NCI-H128 (cell line): ENCODE results near the gene NRCAM.
A peak's percentile ranks its signal among the peaks of the same experiment; 100 is the strongest.
"Not testable (repeated sequence)": the region's sequence is repeated elsewhere in the genome, so short reads cannot be mapped to it uniquely, and the experiment has no call there.

Experiments
- DNase-seq: peaks from one replicate; lab custom pipeline; 2025; ENCODE audit not compliant: unreplicated experiment; lab: John Stamatoyannopoulos, UW

NRCAM gene

DNA sequence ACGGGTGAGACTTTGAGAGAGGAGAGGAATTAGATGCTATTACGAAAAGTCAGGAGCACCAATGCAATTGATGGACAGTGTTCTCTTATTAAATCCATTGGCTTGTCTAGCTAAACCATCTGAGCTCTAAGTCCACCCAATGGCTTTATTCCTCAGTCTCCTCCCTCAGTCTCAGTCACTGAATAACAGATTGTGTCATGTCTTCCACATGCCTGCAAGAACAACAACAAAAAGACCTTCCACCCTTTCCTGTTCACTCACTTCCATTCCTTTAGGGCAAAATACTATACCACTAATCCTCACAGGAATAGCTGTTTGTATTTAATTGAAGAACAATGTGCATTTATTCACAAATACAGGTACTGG, 171.2 kb downstream of the NRCAM start:
- DNase-seq, result no peak

DNA sequence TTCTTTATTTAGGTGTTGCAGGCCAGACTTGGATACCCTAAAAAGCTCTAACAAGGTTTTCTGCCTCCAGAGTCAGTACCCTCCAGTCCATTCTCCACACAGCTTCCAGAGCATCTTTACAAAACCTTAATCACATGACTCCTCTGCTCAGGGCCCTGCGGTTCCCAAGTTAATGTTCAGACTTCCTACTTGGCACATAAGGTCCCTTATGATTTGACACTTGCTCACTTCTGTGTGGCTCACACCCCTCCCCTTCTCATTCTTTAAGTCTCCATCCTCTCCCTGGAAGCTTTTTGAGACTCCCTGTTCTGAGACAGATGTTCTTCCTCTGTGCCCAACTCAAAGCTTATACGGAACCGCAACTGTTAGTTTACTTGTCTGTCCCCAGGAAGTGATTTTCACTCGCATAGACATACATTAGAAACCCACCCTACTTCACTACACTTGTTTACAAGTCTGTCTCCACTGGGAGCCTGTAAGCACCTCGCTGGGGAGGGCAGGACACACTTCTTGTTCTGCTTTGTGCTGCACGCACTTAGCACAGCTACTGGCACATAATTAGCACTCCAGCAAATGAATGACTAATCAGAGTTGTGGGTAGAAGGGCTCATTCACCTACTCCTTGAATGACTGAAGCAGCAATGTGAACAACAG, 171.8 kb downstream of the NRCAM start:
- DNase-seq, result no peak

DNA sequence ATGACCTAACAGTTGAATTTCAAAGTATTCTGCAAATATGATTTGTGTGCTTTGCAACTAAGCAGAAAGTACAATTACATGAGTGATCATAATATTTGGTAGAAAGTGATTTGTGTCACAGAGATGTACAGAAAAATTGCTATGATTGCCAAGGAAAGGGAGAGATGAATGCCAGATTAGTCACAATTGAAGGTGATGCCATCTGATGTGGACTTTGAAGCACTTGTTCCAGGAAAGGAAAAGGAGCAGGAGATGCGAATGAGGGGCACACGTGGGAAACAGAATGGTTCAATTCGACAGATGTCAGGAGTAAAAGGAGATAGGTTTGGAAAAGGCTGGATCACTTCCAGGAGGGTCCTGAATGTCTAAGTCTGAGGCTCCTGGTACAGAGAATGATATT, 173.0 kb downstream of the NRCAM start:
- DNase-seq, result no peak

DNA sequence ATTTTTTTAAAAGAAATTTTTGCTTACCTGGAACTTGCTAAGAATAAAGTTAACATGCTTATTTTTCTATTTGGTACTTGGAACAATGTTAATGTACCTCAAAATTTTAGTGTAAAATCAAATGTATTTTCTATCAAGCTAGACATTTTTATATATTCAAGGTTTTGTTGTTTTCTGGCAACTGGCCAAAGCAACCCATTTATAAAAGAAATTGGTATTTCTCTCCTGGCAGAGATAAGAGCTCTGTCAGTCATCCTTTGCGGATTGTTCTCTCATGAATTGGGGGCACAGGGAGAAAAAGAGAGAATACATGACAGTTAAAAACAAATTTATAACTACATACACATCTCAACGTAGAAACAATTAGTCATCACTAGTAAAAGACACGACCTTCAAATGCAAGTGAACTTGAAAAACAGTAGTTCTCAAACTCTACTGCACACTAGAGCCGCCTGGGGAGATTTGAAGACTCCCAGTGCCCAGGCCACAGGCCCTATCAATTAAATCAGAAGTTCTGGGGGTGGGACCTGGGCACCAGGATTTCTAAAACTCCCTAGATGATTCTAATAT, 173.7 kb downstream of the NRCAM start:
- no peak for DNase-seq

DNA sequence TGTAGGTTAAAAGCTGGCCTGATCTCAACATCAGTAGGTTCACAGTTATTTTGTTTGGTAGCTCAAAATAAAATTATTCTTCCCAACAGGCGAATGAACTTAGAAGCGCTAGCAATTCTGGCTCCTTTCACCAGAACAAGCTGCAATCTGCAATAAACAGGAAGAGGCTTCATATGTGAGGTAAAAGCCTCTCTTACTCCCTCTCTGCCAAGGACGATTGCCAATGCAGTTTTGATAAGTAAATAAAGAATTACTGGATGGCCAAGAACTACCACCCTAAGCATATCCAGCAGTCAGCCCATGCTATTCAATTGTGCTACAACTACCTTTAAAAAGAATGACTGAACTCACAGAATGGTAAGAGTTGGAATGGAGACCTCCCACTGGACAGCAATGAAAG, 176.1 kb downstream of the NRCAM start:
- no peak for DNase-seq

- no peak for DNase-seq
These were observed 177.5 kb downstream of the NRCAM start for GRCh38 chr7:108278776-108279175.

DNA sequence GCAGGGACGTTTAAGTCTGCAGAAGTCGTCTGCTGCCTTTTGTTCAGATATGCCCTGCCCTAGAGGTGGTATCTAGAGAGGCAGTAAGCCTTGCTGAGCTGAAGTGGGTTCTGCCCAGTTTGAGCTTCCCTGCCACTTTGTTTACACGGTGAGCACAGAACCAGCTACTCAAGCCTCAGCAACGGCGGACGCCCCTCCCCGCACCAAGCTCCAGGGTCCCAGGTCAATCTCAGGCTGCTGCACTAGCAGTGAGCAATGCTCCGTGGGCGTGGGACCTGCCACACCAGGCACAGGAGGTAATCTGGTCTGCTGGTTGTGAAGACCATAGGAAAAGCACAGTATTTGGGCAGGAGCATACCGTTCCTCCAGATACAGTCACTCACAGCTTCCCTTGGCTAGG, 178.0 kb downstream of the NRCAM start:
- DNase-seq, result no peak

DNA sequence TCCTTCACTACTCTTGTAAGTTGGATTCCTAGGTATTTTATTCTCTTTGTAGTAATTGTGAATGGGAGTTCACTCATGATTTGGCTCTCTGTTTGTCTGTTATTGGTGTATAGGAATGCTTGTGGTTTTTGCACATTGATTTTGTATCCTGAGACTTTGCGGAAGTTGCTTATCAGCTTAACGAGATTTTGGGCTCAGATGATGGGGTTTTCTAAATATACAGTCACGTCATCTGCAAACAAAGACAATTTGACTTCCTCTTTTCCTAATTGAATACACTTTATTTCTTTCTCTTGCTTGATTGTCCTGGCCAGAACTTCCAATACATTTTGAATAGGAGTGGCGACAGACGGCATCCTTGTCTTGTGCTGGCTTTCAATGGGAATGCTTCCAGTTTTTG, 181.8 kb downstream of the NRCAM start:
- not testable (repeated sequence) for DNase-seq

- not testable (repeated sequence) for DNase-seq
These were observed 183.3 kb downstream of the NRCAM start for GRCh38 chr7:108272891-108273290.

DNA sequence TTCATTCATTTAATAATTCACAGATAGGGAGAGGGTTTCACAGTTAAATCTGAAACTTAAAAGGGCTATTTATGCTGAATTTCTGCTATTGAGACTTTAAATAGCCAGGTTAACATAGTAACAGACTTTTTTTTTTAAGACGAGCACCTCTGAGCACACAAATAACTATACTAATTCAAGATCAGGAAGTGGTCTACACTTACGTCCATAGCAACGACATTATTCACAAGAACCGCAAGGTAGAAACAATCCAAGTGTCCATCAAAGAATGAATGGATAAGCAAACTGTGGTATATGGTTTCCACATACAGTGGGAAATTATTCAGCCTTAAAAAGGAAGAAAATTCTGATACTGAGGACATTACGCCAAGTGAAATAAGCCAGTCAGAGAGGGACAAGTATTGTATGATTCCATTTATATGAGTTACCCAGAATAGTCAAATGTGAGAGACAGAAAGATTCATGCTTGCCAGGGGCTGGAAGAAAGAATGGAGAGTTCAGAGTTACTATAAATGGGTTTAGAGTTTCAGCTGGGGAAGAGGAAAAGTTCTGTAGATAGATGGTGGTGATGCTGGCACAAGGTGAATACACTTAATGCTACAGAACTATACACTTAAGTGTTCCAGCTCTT, 185.7 kb downstream of the NRCAM start:
- no peak for DNase-seq

GRCh38 chr7:108268200-108268820, 187.9 kb downstream of the NRCAM start:
- no peak for DNase-seq

DNA sequence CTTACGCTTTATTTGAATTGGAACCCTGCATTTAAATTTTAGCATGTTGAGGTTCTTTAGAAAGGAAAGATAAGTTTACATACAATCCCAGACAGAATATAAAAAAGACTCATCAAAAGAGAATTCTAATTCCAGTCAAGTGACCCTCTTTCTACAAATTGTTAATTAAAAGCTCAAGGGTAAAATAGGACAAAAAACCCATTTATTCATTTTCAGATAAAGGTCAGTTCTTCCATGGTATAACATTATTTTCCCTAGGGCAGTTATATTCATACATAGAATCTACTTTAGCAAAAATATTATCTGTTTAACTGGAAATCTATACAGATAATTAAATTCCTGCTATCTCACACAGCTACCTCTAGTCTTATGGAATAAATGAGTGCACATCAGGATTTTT, 188.6 kb downstream of the NRCAM start:
- DNase-seq, result no peak

GRCh38 chr7:108266491-108266890, 189.7 kb downstream of the NRCAM start:
- DNase-seq, result no peak

DNA sequence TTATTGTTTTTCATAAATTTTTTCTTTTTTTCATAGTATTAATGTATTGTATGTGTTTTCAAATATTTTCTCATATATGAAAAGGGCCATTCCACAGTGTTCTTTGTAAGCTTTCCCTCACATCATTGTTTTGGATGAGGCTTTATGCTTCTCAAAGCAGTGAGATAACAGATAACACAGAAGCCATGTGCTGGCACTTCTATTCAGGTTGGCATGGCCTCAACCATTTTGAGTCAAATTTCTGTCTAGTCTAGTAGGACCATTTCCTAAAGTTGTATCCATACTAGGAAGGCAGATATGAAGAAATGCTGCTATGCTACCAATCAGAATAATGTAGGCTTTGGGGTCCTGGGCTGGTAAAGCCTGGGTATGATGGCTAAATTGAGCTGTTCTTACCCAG, 190.2 kb downstream of the NRCAM start:
- no peak for DNase-seq

GRCh38 chr7:108265007-108265406, 191.2 kb downstream of the NRCAM start:
- DNase-seq, result no peak

- peak; percentile 65 for DNase-seq
These were observed 192.8 kb downstream of the NRCAM start for GRCh38 chr7:108263425-108263824.

- no peak for DNase-seq
These were observed 194.5 kb downstream of the NRCAM start for GRCh38 chr7:108261560-108262255.

DNA sequence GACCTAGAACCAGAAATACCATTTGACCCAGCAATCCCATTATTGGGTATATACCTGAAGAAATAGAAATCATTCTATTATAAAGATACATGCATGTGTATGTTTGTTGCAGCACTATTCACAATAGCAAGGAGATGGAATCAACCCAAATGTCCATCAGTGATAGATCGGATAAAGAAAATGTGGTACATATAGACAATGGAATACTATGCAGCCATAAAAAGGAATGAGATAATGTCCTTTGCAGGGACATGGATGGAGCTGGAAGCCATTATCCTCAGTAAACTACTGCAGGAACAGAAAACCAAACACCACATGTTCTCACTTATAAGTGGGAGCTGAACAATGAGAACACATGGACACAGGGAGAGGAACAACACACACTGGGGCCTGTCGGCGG, 196.8 kb downstream of the NRCAM start:
- DNase-seq, result not testable (repeated sequence)

GRCh38 chr7:108257954-108258353, 198.3 kb downstream of the NRCAM start:
- DNase-seq, result no peak

DNA sequence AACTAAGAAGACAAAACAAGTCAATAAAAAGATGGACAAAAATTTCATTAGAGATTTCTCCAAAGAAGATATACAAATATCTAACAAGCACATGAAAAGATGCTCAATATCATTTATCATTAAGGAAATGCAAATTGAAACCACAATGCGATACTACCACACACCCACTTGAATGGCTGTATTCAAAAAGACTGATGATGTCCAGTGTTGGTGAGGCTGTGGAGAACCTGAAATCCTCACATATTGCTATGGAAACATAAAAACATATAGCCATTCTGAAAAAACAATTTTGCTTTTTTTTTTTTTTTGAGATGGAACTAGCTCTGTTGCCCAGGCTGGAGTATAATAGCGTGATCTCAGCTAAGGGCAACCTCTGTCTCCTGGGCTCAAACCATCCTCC, 202.0 kb downstream of the NRCAM start:
- no peak for DNase-seq

GRCh38 chr7:108253275-108254044, 202.8 kb downstream of the NRCAM start:
- DNase-seq, result no peak
